ENCODE data around the gene CAPRIN1.

CAPRIN1 gene

DNA sequence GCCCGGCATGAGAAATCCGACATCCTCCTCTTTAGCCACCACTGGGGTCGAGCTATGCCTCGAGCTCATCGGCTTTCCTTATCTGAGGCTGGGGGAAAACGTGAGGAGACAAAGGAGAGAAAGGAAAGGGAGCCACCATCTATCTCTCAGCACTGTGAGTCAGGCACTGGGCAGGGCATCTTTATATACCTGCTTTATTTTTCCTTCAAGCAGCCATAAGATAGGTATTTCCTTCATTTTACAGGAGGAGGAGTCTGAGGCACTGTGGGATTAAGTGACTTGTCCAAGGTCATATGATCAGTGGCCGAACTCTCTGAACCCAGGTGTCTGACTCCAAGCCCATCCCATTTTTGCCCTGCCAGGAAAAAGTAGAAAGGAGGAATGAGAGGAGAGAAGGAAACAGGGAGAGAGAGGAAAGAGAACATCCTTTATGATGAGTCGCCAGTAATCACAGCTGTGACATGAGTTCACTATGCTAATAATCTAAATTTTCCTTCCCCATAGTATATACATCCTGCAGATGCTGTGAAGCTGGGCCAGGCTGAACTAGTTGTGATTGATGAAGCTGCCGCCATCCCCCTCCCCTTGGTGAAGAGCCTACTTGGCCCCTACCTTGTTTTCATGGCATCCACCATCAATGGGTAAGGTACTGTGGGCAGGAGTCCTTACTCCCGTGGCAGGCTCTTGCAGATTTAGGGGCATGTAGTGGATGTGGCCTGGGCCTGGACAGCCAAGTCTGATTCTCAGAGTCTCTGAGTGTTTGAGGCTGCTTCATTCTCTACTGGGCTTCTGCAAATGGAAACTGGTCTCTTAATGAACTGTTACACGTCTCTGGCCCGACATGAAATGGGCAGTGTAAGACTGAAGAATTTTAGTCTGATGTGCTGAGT lies 75.7 kb downstream of the CAPRIN1 start:
- Histone ChIP-seq H3K9ac (ENCODE audit: low read length in 2 of 2) (no peak overlapping the region), H3K4me1 (ENCODE audit: control insufficient read depth, insufficient read depth, low read length) (no peaks in the 10 kb centered on the region), H3K36me3 (ENCODE audit: control insufficient read depth in 2 of 2, insufficient read depth in 2 of 2, low read length in 2 of 2) (peaks cover 49 to 55% of the 10 kb centered on the region in 2 donors), H3K27ac (ENCODE audit: low read length) (no peak overlapping the region), H3K4me3 (ENCODE audit: low read length in 2 of 2) (no peak overlapping the region), H3K9me3 (ENCODE audit: control insufficient read depth in 2 of 2, low read length in 2 of 2) (no peaks in the 10 kb centered on the region), H3K27me3 (ENCODE audit: control insufficient read depth in 1 of 2, insufficient read depth in 2 of 2, low read length in 2 of 2) (no peaks in the 10 kb centered on the region)

DNA sequence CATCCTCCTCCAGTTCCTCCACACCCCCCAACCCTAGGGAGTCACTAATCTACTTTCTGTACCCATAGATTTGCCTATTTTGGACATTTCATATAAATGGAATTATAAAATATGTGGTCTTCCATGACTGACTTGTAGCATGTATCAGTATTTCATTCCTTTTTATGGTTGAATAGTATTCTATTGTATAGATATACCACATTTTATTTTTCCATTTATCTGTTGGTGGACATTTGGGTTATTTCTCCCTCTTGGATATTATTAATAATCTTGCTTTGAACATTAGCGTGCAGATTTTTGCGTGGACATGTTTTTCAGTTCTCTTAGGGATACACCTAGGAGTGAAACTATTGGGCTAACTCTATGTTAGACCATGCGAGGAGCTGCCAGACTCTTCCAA lies 77.3 kb downstream of the CAPRIN1 start:
- Histone ChIP-seq H3K4me1 (ENCODE audit: control insufficient read depth, insufficient read depth, low read length) (no peaks in the 10 kb centered on the region), H3K9ac (ENCODE audit: low read length in 2 of 2) (no peak overlapping the region), H3K27ac (ENCODE audit: low read length) (no peak overlapping the region), H3K27me3 (ENCODE audit: control insufficient read depth in 1 of 2, insufficient read depth in 2 of 2, low read length in 2 of 2) (no peaks in the 10 kb centered on the region), H3K9me3 (ENCODE audit: control insufficient read depth in 2 of 2, low read length in 2 of 2) (no peaks in the 10 kb centered on the region), H3K4me3 (ENCODE audit: low read length in 2 of 2) (no peak overlapping the region), H3K36me3 (ENCODE audit: control insufficient read depth in 2 of 2, insufficient read depth in 2 of 2, low read length in 2 of 2) (peaks cover 45 to 54% of the 10 kb centered on the region in 2 donors)

DNA sequence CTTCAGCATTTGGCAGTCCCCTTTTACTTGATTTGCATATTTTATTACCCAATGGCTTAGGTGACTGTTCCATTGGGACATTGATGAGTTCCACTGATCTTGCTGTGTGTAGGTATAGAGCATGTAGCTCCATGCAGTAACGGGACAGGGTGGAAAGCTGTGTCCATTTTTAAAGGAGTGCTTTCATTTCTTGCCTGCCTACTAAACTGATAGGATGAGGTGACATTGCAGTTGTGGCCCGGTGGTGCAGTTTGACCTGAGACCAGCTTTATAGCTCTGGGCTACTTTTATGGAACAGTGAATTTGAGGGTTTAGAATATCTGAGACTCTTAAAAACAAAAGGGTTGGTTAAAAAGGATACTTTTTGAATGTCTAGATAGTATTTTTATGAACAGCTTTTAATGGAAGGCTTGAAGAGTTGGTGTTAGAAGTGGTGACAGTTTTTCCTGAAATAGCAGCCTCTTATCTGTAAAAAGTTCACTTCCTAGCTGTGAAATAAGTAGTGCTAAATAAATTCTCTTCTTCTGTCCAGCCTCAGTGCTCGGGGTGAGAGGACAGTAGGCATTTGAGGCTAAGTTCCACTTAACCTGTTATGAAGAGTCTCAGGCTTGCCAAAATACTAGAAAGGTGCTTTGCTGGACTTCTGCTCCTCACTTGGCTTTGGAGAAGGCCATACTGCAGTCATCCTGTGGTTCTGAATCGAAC lies 80.9 kb downstream of the CAPRIN1 start:
- peaks cover 62 to 65% of the 10 kb centered on the region in 2 donors for H3K36me3 ChIP-seq (ENCODE audit: control insufficient read depth in 2 of 2, insufficient read depth in 2 of 2, low read length in 2 of 2)
- H3K9me3 ChIP-seq (ENCODE audit: control insufficient read depth in 2 of 2, low read length in 2 of 2): no peaks in the 10 kb centered on the region
- no peaks in the 10 kb centered on the region for H3K4me1 ChIP-seq (ENCODE audit: control insufficient read depth, insufficient read depth, low read length)
- H3K4me3 ChIP-seq (ENCODE audit: low read length in 2 of 2): no peak overlapping the region
- H3K9ac ChIP-seq (ENCODE audit: low read length in 2 of 2): no peak overlapping the region
- H3K27me3 ChIP-seq (ENCODE audit: control insufficient read depth in 1 of 2, insufficient read depth in 2 of 2, low read length in 2 of 2): no peaks in the 10 kb centered on the region
- no peak overlapping the region for H3K27ac ChIP-seq (ENCODE audit: low read length)

DNA sequence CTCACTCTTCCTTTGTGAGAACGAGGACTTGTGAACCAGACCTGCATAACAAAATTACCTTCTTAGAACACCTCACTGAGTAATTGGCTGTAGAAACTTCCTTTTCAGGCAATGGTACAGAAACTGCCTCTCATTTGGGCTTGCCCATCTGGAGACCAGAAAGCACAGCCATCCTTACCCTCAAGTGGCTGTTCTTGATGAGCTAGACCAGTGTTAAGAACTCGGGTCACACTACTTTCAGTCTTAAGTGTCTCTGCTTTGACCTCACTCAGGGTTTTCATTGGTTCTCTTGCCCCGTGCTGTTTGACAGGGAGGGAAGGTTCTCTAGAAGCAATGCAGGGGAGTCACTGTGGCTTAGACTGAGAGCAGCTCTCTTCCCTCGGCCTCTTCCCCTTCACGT lies 83.2 kb downstream of the CAPRIN1 start:
- Histone ChIP-seq H3K27me3 (ENCODE audit: control insufficient read depth in 1 of 2, insufficient read depth in 2 of 2, low read length in 2 of 2) (no peaks in the 10 kb centered on the region), H3K9me3 (ENCODE audit: control insufficient read depth in 2 of 2, low read length in 2 of 2) (no peaks in the 10 kb centered on the region), H3K4me3 (ENCODE audit: low read length in 2 of 2) (no peak overlapping the region), H3K27ac (ENCODE audit: low read length) (no peak overlapping the region), H3K9ac (ENCODE audit: low read length in 2 of 2) (no peak overlapping the region), H3K4me1 (ENCODE audit: control insufficient read depth, insufficient read depth, low read length) (no peaks in the 10 kb centered on the region), H3K36me3 (ENCODE audit: control insufficient read depth in 2 of 2, insufficient read depth in 2 of 2, low read length in 2 of 2) (peaks cover 66 to 74% of the 10 kb centered on the region in 2 donors)

DNA sequence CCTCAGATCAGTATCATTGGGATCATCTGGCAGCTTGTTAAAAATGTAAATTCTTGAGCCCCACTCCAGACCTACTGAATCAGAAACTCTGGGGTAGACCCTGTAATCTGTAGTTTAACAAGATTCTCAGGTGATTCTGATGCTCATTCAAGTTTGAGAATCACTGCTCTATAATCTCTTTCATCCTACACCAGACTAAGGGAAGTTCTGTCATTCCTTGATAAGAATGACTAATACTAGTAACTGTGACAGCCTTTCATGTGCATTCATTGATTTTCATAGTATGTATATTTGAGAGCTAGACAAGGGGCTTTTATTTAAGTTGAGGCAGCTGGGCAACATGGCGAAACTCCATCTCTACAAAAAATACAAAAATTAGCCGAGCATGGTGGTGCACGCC lies 83.9 kb downstream of the CAPRIN1 start:
- H3K4me3 ChIP-seq (ENCODE audit: low read length in 2 of 2): no peak overlapping the region

DNA sequence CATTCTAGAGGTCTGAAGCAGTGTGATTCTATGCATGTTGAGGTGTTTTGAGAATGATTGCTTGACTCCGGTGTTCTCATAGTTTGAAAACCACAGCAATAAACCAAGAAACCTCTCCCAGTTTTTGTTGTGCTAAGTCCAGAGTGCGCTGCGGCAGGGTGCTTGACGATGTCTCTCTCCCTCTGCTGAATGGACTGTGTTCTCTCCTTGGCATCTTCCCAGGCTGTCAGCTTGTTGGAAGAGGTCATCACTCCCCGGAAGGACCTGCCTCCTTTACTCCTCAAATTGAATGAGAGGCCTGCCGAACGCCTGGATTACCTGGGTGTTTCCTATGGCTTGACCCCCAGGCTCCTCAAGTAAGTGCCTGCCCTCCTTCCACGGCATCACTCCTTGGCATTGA lies 84.9 kb downstream of the CAPRIN1 start:
- H3K9ac ChIP-seq (ENCODE audit: low read length in 2 of 2): no peak overlapping the region
- H3K9me3 ChIP-seq (ENCODE audit: control insufficient read depth in 2 of 2, low read length in 2 of 2): no peaks in the 10 kb centered on the region
- no peaks in the 10 kb centered on the region for H3K27me3 ChIP-seq (ENCODE audit: control insufficient read depth in 1 of 2, insufficient read depth in 2 of 2, low read length in 2 of 2)
- H3K4me1 ChIP-seq (ENCODE audit: control insufficient read depth, insufficient read depth, low read length): no peaks in the 10 kb centered on the region
- no peak overlapping the region for H3K27ac ChIP-seq (ENCODE audit: low read length)
- H3K36me3 ChIP-seq (ENCODE audit: control insufficient read depth in 2 of 2, insufficient read depth in 2 of 2, low read length in 2 of 2): peaks cover 68 to 79% of the 10 kb centered on the region in 2 donors
- H3K4me3 ChIP-seq (ENCODE audit: low read length in 2 of 2): no peak overlapping the region

More for the DNA sequence above, 83.9 kb downstream of the CAPRIN1 start:
- Histone ChIP-seq H3K9ac (ENCODE audit: low read length in 2 of 2) (no peak overlapping the region), H3K4me1 (ENCODE audit: control insufficient read depth, insufficient read depth, low read length) (no peaks in the 10 kb centered on the region), H3K27ac (ENCODE audit: low read length) (no peak overlapping the region), H3K9me3 (ENCODE audit: control insufficient read depth in 2 of 2, low read length in 2 of 2) (no peaks in the 10 kb centered on the region), H3K36me3 (ENCODE audit: control insufficient read depth in 2 of 2, insufficient read depth in 2 of 2, low read length in 2 of 2) (peaks cover 67 to 77% of the 10 kb centered on the region in 2 donors), H3K27me3 (ENCODE audit: control insufficient read depth in 1 of 2, insufficient read depth in 2 of 2, low read length in 2 of 2) (no peaks in the 10 kb centered on the region)

DNA sequence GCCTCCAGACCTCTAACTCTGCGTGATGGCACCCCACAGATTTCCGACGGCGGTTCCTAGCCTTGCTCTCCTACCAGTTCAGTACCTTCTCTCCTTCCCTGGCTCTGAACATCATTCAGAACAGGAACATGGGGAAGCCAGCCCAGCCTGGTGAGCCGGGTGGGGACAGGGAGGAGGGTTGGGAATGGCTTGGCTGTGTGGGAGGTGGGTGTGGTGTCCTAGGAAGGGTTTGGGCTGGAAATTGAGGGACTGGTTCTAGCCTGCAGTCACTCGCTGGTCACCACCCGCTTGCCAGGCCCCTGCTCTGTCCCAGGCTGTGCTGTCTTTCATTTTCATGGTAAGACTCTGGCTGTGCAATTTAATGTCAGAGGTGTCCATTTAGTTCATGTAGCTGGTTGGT lies 87.8 kb downstream of the CAPRIN1 start:
- no peak overlapping the region for H3K27ac ChIP-seq (ENCODE audit: low read length)
- no peak overlapping the region for H3K4me3 ChIP-seq (ENCODE audit: low read length in 2 of 2)
- no peaks in the 10 kb centered on the region for H3K4me1 ChIP-seq (ENCODE audit: control insufficient read depth, insufficient read depth, low read length)
- H3K36me3 ChIP-seq (ENCODE audit: control insufficient read depth in 2 of 2, insufficient read depth in 2 of 2, low read length in 2 of 2): peaks cover 76 to 86% of the 10 kb centered on the region in 2 donors
- H3K9me3 ChIP-seq (ENCODE audit: control insufficient read depth in 2 of 2, low read length in 2 of 2): no peaks in the 10 kb centered on the region
- no peak overlapping the region for H3K9ac ChIP-seq (ENCODE audit: low read length in 2 of 2)
- H3K27me3 ChIP-seq (ENCODE audit: control insufficient read depth in 1 of 2, insufficient read depth in 2 of 2, low read length in 2 of 2): no peaks in the 10 kb centered on the region

DNA sequence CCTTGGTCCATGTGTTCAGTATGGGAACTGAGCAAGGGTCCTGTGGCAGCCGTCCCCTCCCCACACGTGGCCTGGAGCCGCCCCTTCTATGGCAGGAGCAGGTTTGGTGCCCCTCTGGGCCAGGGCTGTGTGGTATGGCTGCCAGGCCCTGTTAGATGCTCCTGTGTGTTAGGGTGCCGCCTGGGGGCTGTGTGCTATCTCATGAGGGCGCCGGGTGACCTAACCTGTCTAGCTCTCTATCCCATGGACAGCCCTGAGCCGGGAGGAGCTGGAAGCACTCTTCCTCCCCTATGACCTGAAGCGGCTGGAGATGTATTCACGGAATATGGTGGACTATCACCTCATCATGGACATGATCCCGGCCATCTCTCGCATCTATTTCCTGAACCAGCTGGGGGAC lies 88.6 kb downstream of the CAPRIN1 start:
- H3K27me3 ChIP-seq (ENCODE audit: control insufficient read depth in 1 of 2, insufficient read depth in 2 of 2, low read length in 2 of 2): no peaks in the 10 kb centered on the region
- H3K9ac ChIP-seq (ENCODE audit: low read length in 2 of 2): no peak overlapping the region
- H3K4me1 ChIP-seq (ENCODE audit: control insufficient read depth, insufficient read depth, low read length): no peaks in the 10 kb centered on the region
- H3K27ac ChIP-seq (ENCODE audit: low read length): no peak overlapping the region
- H3K36me3 ChIP-seq (ENCODE audit: control insufficient read depth in 2 of 2, insufficient read depth in 2 of 2, low read length in 2 of 2): peaks cover 78 to 86% of the 10 kb centered on the region in 2 donors
- no peaks in the 10 kb centered on the region for H3K9me3 ChIP-seq (ENCODE audit: control insufficient read depth in 2 of 2, low read length in 2 of 2)
- no peak overlapping the region for H3K4me3 ChIP-seq (ENCODE audit: low read length in 2 of 2)

DNA sequence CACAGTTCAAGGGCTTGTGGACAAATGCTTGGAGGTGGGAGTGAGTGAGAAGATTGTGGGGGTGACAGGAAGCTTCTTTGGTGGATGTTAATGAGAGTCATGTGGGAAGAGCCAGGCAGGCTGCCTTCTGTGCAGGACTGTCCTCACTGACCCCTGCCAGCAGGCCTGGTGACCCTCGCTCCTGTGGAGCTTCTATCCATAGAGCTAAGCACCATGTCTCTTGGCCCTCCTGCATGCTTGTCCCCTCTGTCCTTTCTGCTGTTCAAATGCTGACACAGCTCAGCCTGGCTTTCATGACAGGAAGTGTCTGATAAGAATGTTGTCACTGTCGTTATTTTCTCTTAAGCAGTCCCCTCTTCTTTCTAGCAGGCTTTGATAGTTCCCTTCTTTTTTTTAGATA lies 91.5 kb downstream of the CAPRIN1 start:
- H3K9me3 ChIP-seq (ENCODE audit: control insufficient read depth in 2 of 2, low read length in 2 of 2): no peaks in the 10 kb centered on the region
- no peak overlapping the region for H3K27ac ChIP-seq (ENCODE audit: low read length)
- no peak overlapping the region for H3K4me3 ChIP-seq (ENCODE audit: low read length in 2 of 2)
- H3K4me1 ChIP-seq (ENCODE audit: control insufficient read depth, insufficient read depth, low read length): no peaks in the 10 kb centered on the region
- H3K9ac ChIP-seq (ENCODE audit: low read length in 2 of 2): no peak overlapping the region
- H3K36me3 ChIP-seq (ENCODE audit: control insufficient read depth in 2 of 2, insufficient read depth in 2 of 2, low read length in 2 of 2): peaks cover 74 to 87% of the 10 kb centered on the region in 2 donors
- no peaks in the 10 kb centered on the region for H3K27me3 ChIP-seq (ENCODE audit: control insufficient read depth in 1 of 2, insufficient read depth in 2 of 2, low read length in 2 of 2)

DNA sequence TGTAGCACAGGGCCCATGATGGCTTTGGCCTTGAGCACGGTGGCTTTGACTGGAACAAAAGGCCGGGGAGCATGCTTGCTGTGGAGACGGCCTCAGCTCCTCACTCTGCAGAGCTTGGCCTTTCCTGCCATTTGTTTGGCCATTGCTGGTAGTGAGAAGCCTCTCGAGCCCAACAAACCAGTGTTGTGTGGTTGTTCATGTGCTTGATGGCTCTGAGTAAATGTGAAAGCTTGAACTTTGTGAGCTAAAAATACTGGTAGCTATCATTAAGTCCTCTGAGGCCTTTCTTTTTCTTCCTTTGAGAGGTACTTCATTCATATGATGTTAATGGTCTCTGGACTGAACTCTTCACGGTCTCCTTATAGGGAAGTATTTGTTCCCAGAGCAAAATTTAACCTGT lies 93.5 kb downstream of the CAPRIN1 start:
- H3K36me3 ChIP-seq (ENCODE audit: control insufficient read depth in 2 of 2, insufficient read depth in 2 of 2, low read length in 2 of 2): peaks cover 71 to 81% of the 10 kb centered on the region in 2 donors
- no peaks in the 10 kb centered on the region for H3K4me1 ChIP-seq (ENCODE audit: control insufficient read depth, insufficient read depth, low read length)
- no peak overlapping the region for H3K27ac ChIP-seq (ENCODE audit: low read length)
- H3K4me3 ChIP-seq (ENCODE audit: low read length in 2 of 2): no peak overlapping the region
- H3K9me3 ChIP-seq (ENCODE audit: control insufficient read depth in 2 of 2, low read length in 2 of 2): no peaks in the 10 kb centered on the region
- H3K27me3 ChIP-seq (ENCODE audit: control insufficient read depth in 1 of 2, insufficient read depth in 2 of 2, low read length in 2 of 2): no peaks in the 10 kb centered on the region
- no peak overlapping the region for H3K9ac ChIP-seq (ENCODE audit: low read length in 2 of 2)
